GM18499 (cell line): ENCODE results near the gene C1QTNF6.
"Not testable (repeated sequence)": the region's sequence is repeated elsewhere in the genome, so short reads cannot be mapped to it uniquely, and the experiment has no call there.

ENCODE experiments used
- ATAC-seq: cut with Tn5 transposase; IDR thresholded peaks from one replicate; pipeline ENCODE4 v1.9.1; 2021; ENCODE audit warnings: moderate number of reproducible peaks; ENCODE audit not compliant: insufficient read depth, unreplicated experiment

The C1QTNF6 gene

DNA sequence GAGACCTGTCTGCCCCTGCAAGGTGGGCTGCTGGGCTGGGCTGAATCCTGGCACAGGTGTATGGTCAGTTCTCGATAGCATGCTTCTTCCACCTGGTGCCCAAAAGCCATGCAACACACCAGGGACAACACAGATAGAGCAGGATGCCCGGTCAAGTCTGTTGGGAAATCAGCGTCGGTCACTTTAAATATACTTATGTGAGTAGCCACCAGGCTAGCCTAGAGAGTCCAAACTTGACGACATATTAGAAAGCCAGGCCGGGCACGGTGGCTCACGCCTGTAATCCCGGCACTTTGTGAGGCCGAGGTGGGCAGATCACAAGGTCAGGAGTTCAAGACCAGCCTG, 8.9 kb downstream of the C1QTNF6 start:
- no peak for ATAC-seq

DNA sequence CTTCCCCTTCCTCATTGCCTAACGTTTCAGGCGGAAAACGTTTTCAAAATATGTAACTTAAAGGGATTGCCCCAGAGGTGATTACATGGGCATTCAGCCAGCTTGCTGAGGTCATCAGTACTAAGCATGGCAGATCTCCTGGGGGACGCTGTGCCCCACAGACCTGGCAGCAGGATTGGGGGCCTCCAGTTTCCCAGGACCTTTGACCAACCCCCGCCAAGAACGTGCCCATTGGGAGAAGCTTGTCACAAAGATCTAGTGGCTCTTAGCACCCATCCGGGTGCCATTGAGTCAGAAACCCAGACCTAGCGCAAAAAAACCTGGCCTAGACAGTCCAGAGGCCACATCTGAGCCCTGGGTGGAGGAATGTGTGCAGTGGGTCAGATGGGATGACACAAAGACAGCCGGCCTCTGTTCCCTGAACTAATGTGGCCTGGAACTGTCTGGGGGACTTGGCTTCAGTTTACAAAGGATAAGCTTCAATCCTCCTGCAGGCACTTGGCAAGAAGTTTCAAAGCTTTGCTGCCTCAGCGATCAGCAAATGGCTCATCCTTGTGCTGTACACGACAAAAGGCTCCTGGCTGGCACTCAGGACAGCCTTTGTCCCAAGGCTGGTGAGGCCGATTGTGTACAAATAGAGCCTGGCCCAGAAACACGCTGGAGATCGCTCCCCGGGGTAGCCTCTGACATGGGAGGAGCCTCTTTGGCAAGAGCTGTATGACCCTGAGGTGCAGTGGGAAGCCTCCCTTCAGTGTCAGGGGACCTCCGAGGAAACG, 9.5 kb downstream of the C1QTNF6 start:
- ATAC-seq: no peak

DNA sequence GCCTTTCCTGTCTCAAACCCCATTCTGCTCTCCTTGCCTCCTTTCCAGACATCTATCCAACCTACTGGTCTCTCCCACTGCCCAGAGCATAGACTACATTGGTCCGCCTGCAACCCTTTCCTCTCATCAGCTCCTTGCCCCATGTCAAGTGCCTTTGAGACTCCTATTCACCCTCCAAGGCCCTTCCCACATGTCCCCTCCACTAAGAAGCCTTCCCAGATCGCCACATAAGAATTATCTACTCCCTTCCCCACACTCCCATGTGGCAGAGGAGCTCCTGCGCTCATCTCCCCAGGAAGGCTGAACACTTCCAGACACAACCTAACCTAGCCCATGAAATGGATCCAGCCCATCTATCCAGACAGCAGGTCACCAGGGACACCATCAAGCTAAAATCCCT, 10.3 kb downstream of the C1QTNF6 start:
- ATAC-seq: no peak

DNA sequence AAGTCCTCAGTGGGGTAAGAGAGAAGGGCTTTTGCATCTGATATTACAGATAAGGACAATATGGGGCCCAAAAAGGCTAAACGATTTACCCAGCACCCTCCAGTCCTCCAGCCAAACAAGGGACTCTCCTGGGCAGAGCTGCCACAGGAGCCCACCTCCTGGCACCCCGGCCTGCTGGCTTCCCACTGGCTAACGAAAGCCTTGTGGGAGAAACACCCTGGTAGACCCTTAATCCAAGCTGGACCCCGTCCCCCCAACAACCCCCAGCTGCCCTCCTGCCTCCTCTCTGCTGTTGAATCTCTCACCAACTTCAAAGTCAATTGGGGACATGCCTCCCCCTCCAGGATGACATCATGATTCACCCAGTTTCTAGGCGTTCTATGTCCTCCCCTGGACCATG, 10.8 kb downstream of the C1QTNF6 start:
- no peak for ATAC-seq

DNA sequence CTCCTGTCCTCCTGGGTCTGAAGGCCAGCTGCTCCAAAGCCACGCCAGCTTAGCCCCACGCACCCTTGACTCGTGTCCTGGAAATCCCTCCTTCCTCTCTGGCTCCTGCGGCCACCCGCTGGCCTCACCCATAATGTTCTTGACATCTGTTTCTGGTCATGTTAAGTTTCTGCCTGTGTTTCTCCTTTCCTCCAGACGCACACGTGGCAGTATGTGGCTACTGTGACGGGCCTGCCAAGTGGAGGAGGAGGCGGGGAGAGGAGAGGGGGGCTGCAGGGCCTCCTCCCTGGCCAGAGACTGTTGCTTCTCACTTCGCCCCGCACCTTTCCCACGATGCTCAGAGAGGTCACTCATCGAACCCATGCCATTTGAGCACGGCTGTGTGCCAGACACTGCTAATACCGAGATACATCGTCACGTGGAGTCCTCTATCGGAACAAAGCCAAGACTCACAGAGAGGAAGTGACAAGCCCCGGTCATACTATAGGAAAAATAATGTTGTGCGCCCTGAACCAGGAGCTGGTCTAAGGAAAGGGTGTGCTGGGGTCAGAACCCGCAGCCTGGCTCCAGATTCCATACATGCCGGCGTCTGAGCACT, 11.5 kb downstream of the C1QTNF6 start:
- ATAC-seq: no peak

DNA sequence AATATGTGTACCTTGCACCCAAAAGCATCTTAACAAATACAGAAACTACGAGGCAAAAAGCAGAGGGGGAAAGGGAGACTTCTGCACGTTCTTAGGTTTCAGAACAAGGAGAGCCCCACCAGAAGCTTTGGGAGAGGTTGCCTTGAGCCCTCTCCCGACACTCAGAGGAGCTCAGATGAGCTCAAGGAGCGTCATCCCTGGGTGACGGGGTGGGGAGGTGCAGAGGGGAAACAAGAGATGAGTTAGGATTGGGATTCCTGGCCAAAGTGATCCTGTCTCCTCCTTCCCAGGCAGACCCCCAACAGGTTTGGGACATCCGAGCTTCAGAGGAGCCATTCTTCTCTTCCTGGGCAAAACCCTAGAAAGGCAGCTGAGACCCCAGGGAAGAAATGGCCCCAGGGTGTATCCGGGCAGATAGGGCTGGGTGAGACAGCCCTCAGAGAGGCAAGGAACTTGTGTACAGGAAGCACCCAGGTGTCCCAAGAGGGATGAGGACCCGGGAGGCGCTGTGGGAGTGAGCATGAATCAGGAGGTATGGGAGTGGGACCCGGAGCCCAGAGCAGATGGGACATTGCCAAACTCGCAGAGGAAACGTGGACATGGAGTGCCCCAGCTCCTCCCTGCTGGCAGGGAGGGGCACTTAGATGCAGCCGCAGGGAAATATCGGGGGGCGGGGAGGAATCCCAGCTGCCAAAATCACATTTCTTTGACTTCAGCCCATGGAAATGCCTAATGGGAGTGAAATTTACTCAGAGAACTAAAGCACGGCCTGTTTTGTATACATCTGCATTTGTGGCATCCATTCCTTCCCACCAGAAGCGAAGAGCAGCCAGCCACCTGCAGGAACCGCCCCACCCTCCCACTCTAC, 12.4 kb downstream of the C1QTNF6 start:
- ATAC-seq: no peak

DNA sequence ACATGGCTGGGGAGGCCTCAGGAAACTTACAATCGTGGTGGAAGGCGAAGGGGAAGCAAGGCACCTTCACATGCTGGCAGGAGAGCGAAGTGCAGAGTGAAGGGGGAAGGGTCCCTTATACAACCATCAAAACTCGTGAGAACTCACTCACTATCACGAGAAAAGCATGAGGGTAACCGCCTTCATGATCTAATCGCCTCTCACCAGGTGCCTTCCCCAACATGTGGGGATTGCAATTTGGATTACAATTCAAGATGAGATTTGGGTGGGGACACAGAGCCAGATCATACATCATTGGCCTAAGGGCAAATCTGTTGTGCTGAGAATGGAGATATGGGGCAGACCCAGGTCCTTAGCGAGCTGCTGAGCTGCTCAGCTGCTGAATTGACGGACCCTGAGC, 13.1 kb downstream of the C1QTNF6 start:
- no peak for ATAC-seq

DNA sequence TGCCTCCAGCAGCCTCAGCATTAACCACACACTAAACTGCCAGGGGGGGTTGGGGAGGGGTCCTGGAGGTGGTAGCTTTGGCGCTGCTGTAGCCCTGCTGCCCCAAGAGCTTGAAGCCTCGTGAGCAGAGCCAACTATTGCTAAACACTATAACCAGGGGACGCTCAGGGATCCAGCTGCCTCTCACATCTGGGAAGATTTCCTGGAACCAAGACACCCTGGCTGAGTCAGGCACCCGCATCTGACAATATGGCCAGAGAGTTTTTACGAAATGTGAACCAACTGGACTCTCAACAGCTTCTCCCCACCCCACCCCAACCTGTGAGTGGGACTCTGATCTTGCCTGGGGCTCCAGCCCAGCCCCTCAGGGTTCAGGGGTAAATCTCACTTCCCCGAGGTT, 14.3 kb downstream of the C1QTNF6 start:
- no peak for ATAC-seq

DNA sequence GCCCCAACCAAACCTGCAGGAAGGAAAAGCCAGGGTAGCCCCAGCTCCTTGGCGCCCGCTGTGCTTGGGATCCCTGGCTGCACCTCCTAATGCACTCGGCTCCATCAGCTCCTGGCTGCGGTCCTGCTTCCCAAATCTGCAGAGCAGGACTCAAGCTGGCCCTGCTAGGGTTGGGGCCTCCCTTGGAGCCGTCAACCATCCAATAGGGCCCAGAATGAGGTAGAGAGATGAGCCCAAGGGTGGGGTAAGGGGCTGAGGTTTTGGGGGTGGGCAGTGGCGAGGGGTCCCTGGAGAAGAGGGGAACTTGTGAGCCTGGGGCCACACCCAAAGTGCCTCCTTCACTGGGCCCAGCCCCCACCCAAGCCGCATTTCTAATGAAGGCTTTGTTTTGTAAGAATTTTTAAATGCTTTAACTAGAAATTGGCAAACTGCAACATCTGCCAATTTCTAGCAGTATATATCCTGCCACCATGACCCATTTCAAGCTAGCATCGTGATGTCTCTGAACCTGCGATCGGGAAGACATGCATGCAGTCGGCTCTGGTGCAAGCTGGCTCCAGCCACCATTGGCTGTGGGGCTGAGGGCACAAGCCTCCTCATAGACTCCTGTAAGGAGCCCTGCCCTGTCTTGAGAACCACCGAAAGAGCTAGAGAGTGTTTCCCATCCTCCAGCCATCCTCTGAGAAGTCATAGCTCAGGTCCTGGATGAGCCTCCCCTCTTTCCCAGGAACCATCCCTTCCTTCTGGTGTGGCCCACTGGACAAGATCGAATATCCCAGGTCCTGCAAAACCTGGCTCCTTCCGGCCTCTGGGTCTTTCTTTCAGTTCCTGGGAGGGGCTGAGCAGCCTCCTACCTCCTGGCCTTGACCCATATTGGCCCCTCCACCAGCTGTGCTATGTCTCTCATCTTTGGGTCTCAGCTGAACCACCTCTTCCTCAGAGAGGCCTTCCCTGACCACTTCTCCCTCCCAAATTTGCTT, 15.5 kb downstream of the C1QTNF6 start:
- ATAC-seq: no peak

DNA sequence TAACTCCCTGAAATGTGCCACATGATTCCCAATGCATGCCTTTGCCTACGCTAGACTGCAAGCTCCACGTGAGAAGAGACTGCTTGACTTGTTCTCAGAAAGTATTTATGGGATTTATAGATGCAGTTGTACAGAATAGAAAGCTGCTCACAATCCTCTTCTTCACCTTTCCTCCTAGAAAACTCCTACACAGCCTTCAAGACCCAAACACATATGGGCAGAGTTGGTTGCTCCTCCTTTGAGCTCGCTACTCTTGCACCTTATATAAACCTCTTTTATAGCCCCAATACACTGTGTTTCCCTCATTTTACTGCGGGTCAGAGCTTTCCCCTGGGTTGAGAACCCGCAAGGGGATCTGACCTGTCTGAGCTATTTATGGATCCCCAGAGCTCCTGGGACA, 16.4 kb downstream of the C1QTNF6 start:
- no peak for ATAC-seq

DNA sequence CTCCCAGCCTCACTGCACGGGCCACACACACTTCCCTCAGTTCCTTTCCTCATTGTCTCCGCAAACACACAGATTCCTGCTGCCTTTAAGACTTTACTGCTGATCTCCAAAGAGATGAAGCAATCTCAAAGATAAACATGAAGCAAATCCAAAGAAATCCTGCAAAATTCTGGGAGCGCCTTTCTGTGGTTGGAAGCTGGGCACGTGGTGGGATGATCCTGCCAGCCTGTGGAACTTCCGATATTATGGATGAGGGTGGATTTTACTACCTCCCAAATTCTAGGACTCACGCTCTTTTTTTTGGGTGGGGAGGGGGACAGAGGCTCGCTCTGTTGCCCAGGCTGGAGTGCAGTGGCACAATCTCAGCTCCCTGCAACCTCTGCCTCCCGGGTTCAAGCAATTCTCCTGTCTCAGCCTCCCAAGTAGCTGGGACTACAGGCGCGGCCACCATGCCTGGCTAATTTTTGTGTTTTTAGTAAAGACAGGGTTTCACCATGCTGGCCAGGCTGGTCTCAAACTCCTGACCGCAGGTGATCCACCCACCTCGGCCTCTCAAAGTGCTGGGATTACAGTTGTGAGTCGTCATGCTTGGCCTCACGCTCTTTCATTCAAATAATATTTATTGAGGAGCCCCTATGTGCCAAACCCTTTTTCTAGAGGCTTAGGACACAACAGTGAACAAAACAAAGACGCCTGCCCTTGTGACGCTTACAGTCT, 17.2 kb downstream of the C1QTNF6 start:
- not testable (repeated sequence) for ATAC-seq

DNA sequence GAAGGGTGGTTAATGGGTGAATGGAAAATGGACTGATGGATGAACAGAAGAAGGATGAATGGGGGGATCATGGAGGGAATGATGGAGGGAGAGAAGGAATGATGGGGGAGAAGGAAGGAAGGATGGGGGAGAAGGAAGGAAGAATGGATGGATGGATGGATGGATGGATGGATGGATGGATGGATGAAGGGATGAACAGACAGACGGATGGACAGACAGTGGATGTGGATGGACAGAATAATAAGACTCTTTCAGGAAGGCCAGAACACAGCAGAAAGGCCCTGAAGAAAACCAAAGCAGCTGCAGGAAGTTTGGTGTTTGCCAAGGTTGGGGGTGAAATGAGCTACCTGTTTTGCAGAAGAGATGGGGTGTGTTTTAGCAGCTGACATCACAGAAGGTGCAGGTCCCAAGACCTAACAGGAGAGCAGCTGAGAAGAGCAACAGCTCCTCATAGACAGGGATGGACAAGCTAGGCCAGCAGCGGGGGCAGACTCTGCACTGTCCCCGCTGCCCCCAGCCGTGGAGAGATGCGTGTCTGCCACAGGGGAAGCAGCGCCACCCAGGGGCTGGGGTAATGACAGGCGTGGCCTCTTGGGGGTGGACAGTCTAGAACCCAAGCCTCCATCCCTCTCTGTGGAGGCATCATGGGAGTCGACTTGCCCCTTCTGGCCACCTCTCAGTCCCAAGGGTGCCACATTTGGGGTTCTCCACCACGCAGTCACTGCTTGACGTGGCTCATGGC, 17.9 kb downstream of the C1QTNF6 start:
- ATAC-seq: no peak

DNA sequence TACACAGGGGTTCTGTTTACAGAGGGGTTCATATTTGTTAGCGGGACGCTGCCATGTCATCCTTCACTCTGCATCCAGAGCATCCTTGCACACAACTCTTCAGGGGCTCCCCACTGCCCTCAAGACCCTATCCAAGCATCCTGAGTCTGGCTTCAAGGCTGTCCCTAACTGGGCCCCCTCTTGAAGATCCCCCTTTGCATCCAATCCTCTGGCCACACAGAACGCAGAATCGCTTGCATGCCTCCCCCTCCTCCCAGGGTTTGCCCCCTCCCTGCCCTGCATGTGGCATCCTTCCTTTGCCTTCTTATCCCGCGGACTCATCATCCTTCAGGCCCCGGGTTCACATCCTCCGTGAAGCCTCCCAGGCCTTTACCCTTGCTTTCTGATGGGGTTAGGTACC, 18.6 kb downstream of the C1QTNF6 start:
- no peak for ATAC-seq

DNA sequence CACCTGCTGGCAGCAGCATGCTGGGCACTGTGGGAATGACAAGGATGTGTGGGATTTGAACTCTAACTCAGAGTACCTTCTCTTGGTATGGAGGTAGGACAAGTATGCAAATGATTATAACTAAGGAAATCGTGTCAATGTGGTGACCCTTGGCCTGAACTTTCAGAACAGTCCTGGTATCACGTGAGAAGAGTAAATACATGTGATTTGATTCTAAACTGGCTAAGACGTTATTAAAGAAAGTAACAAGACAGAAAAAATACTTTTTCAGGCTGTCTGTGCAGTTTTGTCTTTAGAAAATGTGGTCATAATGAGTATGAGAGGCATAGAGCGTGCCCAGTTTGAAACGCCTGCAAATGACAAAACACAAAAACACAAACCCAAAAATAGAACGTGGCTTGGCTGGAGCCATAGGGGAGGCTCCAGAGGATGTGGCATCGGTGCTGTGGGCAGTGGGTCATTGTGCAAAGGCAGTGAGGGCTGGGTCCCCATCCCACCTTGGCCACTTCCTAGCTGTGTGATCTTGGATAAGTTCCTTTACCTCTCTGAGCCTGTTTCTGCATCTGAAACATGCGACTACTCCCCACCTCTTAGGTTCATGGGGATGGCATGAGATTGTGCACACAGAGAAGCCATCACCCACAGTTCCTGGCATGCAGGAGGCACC, 19.9 kb downstream of the C1QTNF6 start:
- ATAC-seq: no peak

DNA sequence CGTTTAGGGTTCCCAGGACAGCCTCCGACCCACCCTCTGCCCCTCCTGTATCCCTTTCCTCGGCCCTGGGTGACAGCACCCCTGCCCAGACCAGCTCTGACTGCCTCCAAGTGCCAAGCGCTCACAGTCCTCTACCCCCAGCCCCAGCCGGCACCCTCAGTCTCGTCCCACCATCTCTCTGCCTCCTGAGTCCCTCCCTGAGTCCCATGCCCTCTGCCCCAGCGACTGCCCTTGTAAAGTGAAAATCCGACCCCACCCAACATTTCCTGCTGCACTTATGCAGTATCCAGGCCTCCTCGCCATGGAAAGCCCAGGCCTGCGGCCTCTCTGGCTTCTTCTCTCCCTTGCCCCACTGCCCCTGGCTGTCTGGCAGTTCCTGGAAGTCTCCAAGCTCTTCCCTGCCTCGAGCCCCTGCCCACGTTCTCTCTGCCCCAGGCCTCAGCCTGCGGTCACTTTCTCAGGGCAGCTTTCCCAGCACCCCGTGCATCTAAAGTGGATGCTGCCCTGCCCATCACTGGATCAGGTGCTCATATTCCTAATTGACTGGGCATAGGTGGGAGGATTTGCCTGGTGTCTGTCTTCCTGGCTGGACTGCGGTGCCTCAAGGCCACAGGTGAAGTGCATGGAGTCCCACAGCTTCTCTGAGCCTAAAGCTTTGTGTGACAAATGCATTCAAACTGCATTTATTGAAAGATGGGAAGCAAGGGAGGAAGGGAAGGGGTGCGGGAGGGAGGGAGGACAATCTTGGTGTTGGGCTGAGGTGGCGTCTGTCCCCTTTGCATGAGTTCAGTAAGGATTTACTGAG, 20.7 kb downstream of the C1QTNF6 start:
- ATAC-seq: no peak

DNA sequence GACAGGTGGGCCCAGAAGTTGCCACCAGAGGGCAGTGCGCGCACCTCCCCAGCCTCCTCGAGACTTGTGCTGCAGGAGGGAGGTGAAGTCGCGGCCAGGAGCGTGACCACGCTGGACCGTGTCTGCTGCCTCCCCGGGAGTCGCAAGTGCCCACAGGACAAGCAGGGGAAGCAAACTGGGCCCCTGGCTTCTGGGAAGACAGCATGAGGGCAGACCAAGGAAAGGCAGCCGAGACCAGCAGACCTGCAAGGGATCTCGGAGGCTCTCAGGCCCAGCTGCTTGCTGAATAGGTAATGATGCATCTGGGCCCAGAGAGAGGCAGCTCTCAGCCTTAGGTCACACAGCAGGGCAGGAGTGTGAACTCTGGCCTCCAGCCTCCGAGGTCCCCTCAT, 21.4 kb downstream of the C1QTNF6 start:
- no peak for ATAC-seq

DNA sequence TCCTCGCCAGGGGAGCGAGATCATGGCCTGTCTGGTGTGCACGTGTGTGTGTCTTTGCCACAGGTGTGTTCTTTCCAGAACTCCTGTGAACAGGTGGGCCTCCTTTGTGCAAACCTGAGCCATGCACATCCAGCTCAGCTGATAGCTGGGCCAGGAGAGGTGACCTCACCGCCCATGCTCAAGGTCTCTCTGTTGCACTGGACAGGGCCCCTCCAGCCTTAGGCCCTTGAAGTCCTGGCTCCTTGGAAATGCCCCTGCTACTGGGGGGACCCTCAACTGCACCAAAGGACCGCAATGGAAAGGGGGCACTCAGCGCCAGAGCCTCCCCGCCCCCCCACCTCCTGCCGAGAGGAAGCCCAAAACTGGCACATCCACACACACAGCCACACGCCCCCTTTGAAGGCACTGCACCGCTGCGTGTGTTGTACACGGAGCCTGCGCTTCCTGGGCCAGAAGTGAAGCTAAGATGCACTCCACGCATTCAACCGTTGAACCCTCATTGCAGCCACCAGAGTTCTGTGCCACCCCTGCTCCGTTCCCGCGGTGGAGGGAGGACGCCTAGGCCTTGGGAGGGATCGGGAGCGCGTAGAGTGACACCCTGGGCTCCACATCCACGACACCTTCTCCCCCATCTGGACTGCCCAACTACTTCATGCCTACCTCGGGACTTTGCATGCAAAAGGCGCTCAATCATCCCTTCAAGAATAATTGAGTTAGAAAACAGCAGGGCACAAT, 21.9 kb downstream of the C1QTNF6 start:
- no peak for ATAC-seq
